HEK293T (cell line): ENCODE results near the gene NOL9.

ENCODE experiments used
- ARNT ChIP-seq: fragments of 450-650 bp; IDR thresholded peaks from 2 replicates; pipeline ENCODE4 v1.6.1; 2017; ENCODE audit warnings: mild to moderate bottlenecking
- BHLHE40 ChIP-seq: fragments of 450-650 bp; IDR thresholded peaks from 2 replicates; pipeline ENCODE4 v1.6.1; 2016; ENCODE audit warnings: mild to moderate bottlenecking, moderate library complexity, borderline replicate concordance
- ELF4 ChIP-seq: fragments of 450-650 bp; IDR thresholded peaks from 2 replicates; pipeline ENCODE4 v1.6.1; 2017; ENCODE audit warnings: antibody characterized with exemption
- FOXA1 ChIP-seq: fragments of 450-650 bp; IDR thresholded peaks from 2 replicates; pipeline ENCODE4 v1.6.1; 2016; ENCODE audit warnings: mild to moderate bottlenecking
- FOXK2 ChIP-seq: fragments of 450-650 bp; IDR thresholded peaks from 2 replicates; pipeline ENCODE4 v1.6.1; 2016; ENCODE audit warnings: mild to moderate bottlenecking
- FOXM1 ChIP-seq: fragments of 450-650 bp; IDR thresholded peaks from 2 replicates; pipeline ENCODE4 v1.6.1; 2017; ENCODE audit warnings: mild to moderate bottlenecking, borderline replicate concordance
- HDGF ChIP-seq: fragments of 450-650 bp; IDR thresholded peaks from 2 replicates; pipeline ENCODE4 v1.6.1; 2017; ENCODE audit warnings: antibody characterized with exemption, borderline replicate concordance
- L3MBTL2 ChIP-seq: fragments of 450-650 bp; conservative IDR thresholded peaks from 2 replicates; pipeline ENCODE4 v1.6.1; 2016; ENCODE audit warnings: mild to moderate bottlenecking
- NFRKB ChIP-seq: fragments of 450-650 bp; IDR thresholded peaks from 2 replicates; pipeline ENCODE4 v1.6.1; 2016; ENCODE audit warnings: mild to moderate bottlenecking, moderate library complexity
- PKNOX1 ChIP-seq: fragments of 450-650 bp; IDR thresholded peaks from 2 replicates; pipeline ENCODE4 v1.6.1; 2016
- SP1 ChIP-seq: fragments of 450-650 bp; IDR thresholded peaks from 2 replicates; pipeline ENCODE4 v1.6.1; 2017
- SUZ12 ChIP-seq: fragments of 450-650 bp; IDR thresholded peaks from 2 replicates; pipeline ENCODE4 v1.6.1; 2016; ENCODE audit warnings: mild to moderate bottlenecking
- TARDBP ChIP-seq: fragments of 450-650 bp; IDR thresholded peaks from 2 replicates; pipeline ENCODE4 v1.6.1; 2016
- ZNF384 ChIP-seq: fragments of 450-650 bp; IDR thresholded peaks from 2 replicates; pipeline ENCODE4 v1.6.1; 2016

GRCh38 chr1:6601923-6602668, 47.8 kb upstream of the NOL9 start:
- TF ChIP-seq FOXA1, result no peak
- peak; percentile 77 for TF ChIP-seq L3MBTL2
- TF ChIP-seq HDGF, result no peak
- TF ChIP-seq ELF4, result no peak
- TF ChIP-seq ZNF384, result no peak
- no peak for TF ChIP-seq BHLHE40
- no peak for TF ChIP-seq FOXM1
- TF ChIP-seq SUZ12, result no peak
- no peak for TF ChIP-seq PKNOX1
- no peak for TF ChIP-seq FOXK2
- TF ChIP-seq ARNT, result no peak
- TF ChIP-seq SP1, result no peak
- no peak for TF ChIP-seq NFRKB
- no peak for TF ChIP-seq TARDBP
